ENCODE data around the gene YTHDF2.
"Not testable (repeated sequence)": the region's sequence is repeated elsewhere in the genome, so short reads cannot be mapped to it uniquely, and the experiment has no call there.

The YTHDF2 gene

GRCh38 chr1:28736450-28737306 lies at the start of gene YTHDF2:
Gene YTHDF2, plus strand, starts transcription at chr1:28736940. Its CDS starts 181 bp downstream, at chr1:28737121.
- DNase-seq (ENCODE audit: extremely low read depth in 1 of 2, low read depth in 1 of 2), result peak; percentile 91 to 97

GRCh38 chr1:28691627-28692026 lies 45.1 kb upstream of the YTHDF2 start:
- not testable (repeated sequence) for DNase-seq (ENCODE audit: extremely low read depth in 1 of 2, low read depth in 1 of 2)

GRCh38 chr1:28703629-28704028 lies 33.1 kb upstream of the YTHDF2 start:
- DNase-seq (ENCODE audit: extremely low read depth in 1 of 2, low read depth in 1 of 2), result no peak

- DNase-seq (ENCODE audit: extremely low read depth in 1 of 2, low read depth in 1 of 2), result no peak
Measured at GRCh38 chr1:28716336-28716735, 20.4 kb upstream of the YTHDF2 start.

- DNase-seq (ENCODE audit: extremely low read depth in 1 of 2, low read depth in 1 of 2), result no peak
Measured at GRCh38 chr1:28718166-28718565, 18.6 kb upstream of the YTHDF2 start.

GRCh38 chr1:28718586-28719331 lies 18.0 kb upstream of the YTHDF2 start:
- no peak for DNase-seq (ENCODE audit: extremely low read depth in 1 of 2, low read depth in 1 of 2)

- DNase-seq (ENCODE audit: extremely low read depth in 1 of 2, low read depth in 1 of 2), result no peak
Measured at GRCh38 chr1:28719332-28719619, 17.5 kb upstream of the YTHDF2 start.

- DNase-seq (ENCODE audit: extremely low read depth in 1 of 2, low read depth in 1 of 2), result no peak
Measured at GRCh38 chr1:28720376-28720775, 16.4 kb upstream of the YTHDF2 start.

- not testable (repeated sequence) for DNase-seq (ENCODE audit: extremely low read depth in 1 of 2, low read depth in 1 of 2)
Measured at GRCh38 chr1:28721927-28722326, 14.8 kb upstream of the YTHDF2 start.

GRCh38 chr1:28725365-28725764 lies 11.4 kb upstream of the YTHDF2 start:
- not testable (repeated sequence) for DNase-seq (ENCODE audit: extremely low read depth in 1 of 2, low read depth in 1 of 2)

GRCh38 chr1:28735961-28736449 lies 735 bp upstream of the YTHDF2 start:
- no peak for DNase-seq (ENCODE audit: extremely low read depth in 1 of 2, low read depth in 1 of 2)

- DNase-seq (ENCODE audit: extremely low read depth in 1 of 2, low read depth in 1 of 2), result peak; percentile 0 to 16
Measured at GRCh38 chr1:28737307-28738132, 780 bp downstream of the YTHDF2 start.

GRCh38 chr1:28740118-28740517 lies 3.4 kb downstream of the YTHDF2 start:
- DNase-seq (ENCODE audit: extremely low read depth in 1 of 2, low read depth in 1 of 2), result no peak

GRCh38 chr1:28744184-28744583 lies 7.4 kb downstream of the YTHDF2 start:
- no peak for DNase-seq (ENCODE audit: extremely low read depth in 1 of 2, low read depth in 1 of 2)

GRCh38 chr1:28745653-28746173 lies 9.0 kb downstream of the YTHDF2 start:
- no peak for DNase-seq (ENCODE audit: extremely low read depth in 1 of 2, low read depth in 1 of 2)

GRCh38 chr1:28750330-28750729 lies 13.6 kb downstream of the YTHDF2 start:
- DNase-seq (ENCODE audit: extremely low read depth in 1 of 2, low read depth in 1 of 2), result no peak

GRCh38 chr1:28750771-28751294 lies 14.1 kb downstream of the YTHDF2 start:
- DNase-seq (ENCODE audit: extremely low read depth in 1 of 2, low read depth in 1 of 2), result not testable (repeated sequence)

GRCh38 chr1:28751315-28752060 lies 14.7 kb downstream of the YTHDF2 start:
- DNase-seq (ENCODE audit: extremely low read depth in 1 of 2, low read depth in 1 of 2), result no peak

- DNase-seq (ENCODE audit: extremely low read depth in 1 of 2, low read depth in 1 of 2), result no peak
Measured at GRCh38 chr1:28755701-28756100, 19.0 kb downstream of the YTHDF2 start.

- DNase-seq (ENCODE audit: extremely low read depth in 1 of 2, low read depth in 1 of 2), result no peak
Measured at GRCh38 chr1:28756846-28757245, 20.1 kb downstream of the YTHDF2 start.

Data from activated CD8-positive, alpha-beta memory T cell treated with anti-CD3 and anti-CD28 coated beads for 1 hour (primary cell).